Activated CD8-positive, alpha-beta T cell treated with anti-CD3 and anti-CD28 coated beads for 36 hours (primary cell): ENCODE results near the gene PTP4A1. TPM values are rescaled to one million over a fixed set of nuclear protein-coding genes. Genes with fewer than 3 reads are reported as not detected.

Experiments used
- ATAC-seq: fragments of 200-7000 bp; cut with Tn5 transposase; one replicate; pipeline ENCODE4 v1.10.0; 2021; ENCODE audit warnings: mild to moderate bottlenecking, moderate library complexity
- CTCF ChIA-PET: fragments of 350-600 bp; sonication (Branson Sonifier 250); formaldehyde crosslinking; loops from one replicate; lab custom pipeline; 2021; ENCODE audit warnings: antibody characterized with exemption; lab: Charles Lee
- POLR2A ChIA-PET: fragments of 350-600 bp; sonication (Branson Sonifier 250); formaldehyde crosslinking; loops from one replicate; lab custom pipeline; 2021; ENCODE audit warnings: antibody characterized with exemption; lab: Charles Lee
- DNase-seq: peaks from one replicate; pipeline ENCODE4 v3.0.0-alpha.2; 2020
- H3K27ac Mint-ChIP-seq: one replicate; pipeline ENCODE4 v1.8.0; 2021; ENCODE audit warnings: mild to moderate bottlenecking, mixed read lengths
- H3K27me3 Mint-ChIP-seq: one replicate; pipeline ENCODE4 v1.8.0; 2021; ENCODE audit warnings: mixed read lengths
- H3K36me3 Mint-ChIP-seq: one replicate; pipeline ENCODE4 v1.8.0; 2021; ENCODE audit warnings: low read depth, mixed read lengths
- H3K4me1 Mint-ChIP-seq: one replicate; pipeline ENCODE4 v1.8.0; 2021; ENCODE audit warnings: low read depth, mixed read lengths
- H3K4me3 Mint-ChIP-seq: one replicate; pipeline ENCODE4 v1.8.0; 2021; ENCODE audit warnings: mild to moderate bottlenecking, moderate library complexity, mixed read lengths
- H3K9me3 Mint-ChIP-seq: one replicate; pipeline ENCODE4 v1.8.0; 2021; ENCODE audit warnings: mixed read lengths
- CTCF ChIP-seq: fragments of 200-600 bp; IDR thresholded peaks from one replicate; pipeline ENCODE4 v1.8.0; 2022; ENCODE audit warnings: antibody characterized with exemption, mild to moderate bottlenecking
- intact Hi-C: fragments of 100-400 bp; cut with micrococcal nuclease; formaldehyde crosslinking; loops from one replicate; pipeline ENCODE4 v1.10.0; 2022
- total RNA-seq, 2 experiments: library from RNA; stranded (reverse); gene quantifications; one replicate each; pipeline ENCODE4 v1.2.3, GENCODE V29; 2021

PTP4A1 gene
- total RNA-seq, 2 experiments from 2014 or later: 52.6 to 54.7 TPM

- Mint-ChIP-seq H3K9me3 (no peaks in the 10 kb centered on the region), H3K27me3 (no peaks in the 10 kb centered on the region), H3K36me3 (peaks cover 44% of the 10 kb centered on the region), H3K27ac (no peak overlapping the region), H3K4me3 (no peak overlapping the region), H3K4me1 (peaks cover 11% of the 10 kb centered on the region)
- ChIA-PET POLR2A (no interaction called here), CTCF (interaction anchor here (1.7 kb wide), 1 partner anchor 19 kb away, joined by 6 read pairs; no protein-coding TSS in a partner anchor)
- no peak for TF ChIP-seq CTCF
- ATAC-seq (no peak), DNase-seq (no peak)
- intact Hi-C loops: no loop called here
Measured at GRCh38 chr6:63579937-63580703, 7.8 kb downstream of the PTP4A1 start.

- no peak overlapping the region for H3K4me3 Mint-ChIP-seq
- no peaks in the 10 kb centered on the region for H3K27me3 Mint-ChIP-seq
- intact Hi-C loops: no loop called here
- no peak overlapping the region for H3K27ac Mint-ChIP-seq
- ATAC-seq (no peak), DNase-seq (no peak)
- no peaks in the 10 kb centered on the region for H3K9me3 Mint-ChIP-seq
- ChIA-PET POLR2A (no interaction called here), CTCF (interaction anchor here (1.7 kb wide), 1 partner anchor 18 kb away, joined by 6 read pairs; no protein-coding TSS in a partner anchor)
- H3K36me3 Mint-ChIP-seq: peaks cover 43% of the 10 kb centered on the region
- no peak for TF ChIP-seq CTCF
- peaks cover 11% of the 10 kb centered on the region for H3K4me1 Mint-ChIP-seq
Measured at GRCh38 chr6:63580704-63580961, 8.4 kb downstream of the PTP4A1 start.

GRCh38 chr6:63581355-63582013 is 9.2 kb downstream of the PTP4A1 start:
- ChIA-PET POLR2A (no interaction called here), CTCF (interaction anchor here (1.7 kb wide), 1 partner anchor 17 kb away, joined by 6 read pairs; no protein-coding TSS in a partner anchor)
- Mint-ChIP-seq H3K4me3 (no peak overlapping the region), H3K4me1 (peaks cover 6% of the 10 kb centered on the region), H3K9me3 (no peaks in the 10 kb centered on the region), H3K36me3 (peaks cover 38% of the 10 kb centered on the region), H3K27me3 (no peaks in the 10 kb centered on the region), H3K27ac (no peak overlapping the region)
- intact Hi-C loops: no loop called here
- ATAC-seq: no peak
- TF ChIP-seq CTCF: no peak
- DNase-seq: no peak

GRCh38 chr6:63582579-63583231 is 10.4 kb downstream of the PTP4A1 start:
- Mint-ChIP-seq H3K27me3 (no peaks in the 10 kb centered on the region), H3K36me3 (peaks cover 28% of the 10 kb centered on the region), H3K4me1 (no peaks in the 10 kb centered on the region), H3K9me3 (no peaks in the 10 kb centered on the region), H3K4me3 (no peak overlapping the region), H3K27ac (no peak overlapping the region)
- intact Hi-C loops: no loop called here
- ChIA-PET CTCF (interaction anchor here (3.1 kb wide), 1 partner anchor 9 kb away, joined by 17 read pairs; no protein-coding TSS in a partner anchor), POLR2A (interaction anchor here (1.7 kb wide), 1 partner anchor 8 kb away, joined by 6 read pairs; no protein-coding TSS in a partner anchor)
- ATAC-seq: no peak
- no peak for DNase-seq
- no peak for TF ChIP-seq CTCF
